HG03139 (cell line): ENCODE results near the gene KDM3A.

Source experiments
- ATAC-seq: cut with Tn5 transposase; IDR thresholded peaks from one replicate; pipeline ENCODE4 v1.9.1; 2021; ENCODE audit not compliant: unreplicated experiment

KDM3A gene

DNA sequence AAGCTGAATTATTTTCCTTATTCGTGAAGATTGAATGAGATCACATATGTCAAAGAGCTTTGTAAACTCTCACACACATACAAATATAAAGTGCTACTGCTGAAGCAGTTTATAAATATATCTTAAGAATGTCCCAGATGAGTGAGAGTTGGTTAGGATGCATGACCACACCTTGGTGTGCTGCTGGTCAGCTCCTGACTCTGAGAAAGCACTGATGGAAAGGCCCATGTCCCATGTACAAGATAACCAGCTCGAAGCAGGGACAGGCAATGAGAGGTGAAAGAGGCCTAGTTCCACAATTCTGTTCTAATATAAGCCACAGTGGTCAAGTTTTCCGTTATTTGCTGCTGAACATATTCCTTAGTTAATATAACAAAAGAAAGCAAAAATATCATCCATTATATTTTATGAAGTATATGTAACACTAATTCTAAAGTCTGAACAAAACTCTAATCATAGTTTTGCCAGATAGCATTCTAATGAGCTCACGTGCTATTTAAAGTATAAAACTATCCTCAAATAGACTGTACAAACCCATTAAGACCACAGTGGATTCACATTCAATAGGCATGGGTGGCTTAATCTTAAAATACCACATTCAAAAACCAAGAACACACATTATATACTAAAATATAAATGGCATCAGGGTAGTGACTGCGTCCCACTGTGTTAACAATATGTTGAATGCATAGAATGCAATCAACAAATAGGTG, 72.9 kb downstream of the KDM3A start:
- no peak for ATAC-seq

DNA sequence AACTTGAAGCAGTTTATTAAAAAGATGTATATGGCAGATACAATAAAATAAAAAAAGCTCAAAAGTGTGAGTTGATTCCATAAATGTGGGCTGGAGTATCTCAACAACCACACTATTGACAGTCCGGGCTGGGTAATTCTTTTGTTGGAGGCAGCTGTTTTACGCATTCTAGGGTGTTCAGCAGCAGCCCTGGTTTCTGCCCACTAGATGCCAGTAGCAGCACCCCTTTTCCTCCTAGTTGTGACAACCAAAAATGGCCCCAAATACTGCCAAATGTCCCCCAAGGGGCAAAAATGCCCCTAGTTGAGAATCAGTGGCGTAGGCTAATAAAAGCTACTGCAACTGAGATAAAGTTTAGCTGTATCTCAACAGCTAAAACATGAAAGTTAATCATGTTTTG, 77.3 kb downstream of the KDM3A start:
- ATAC-seq, result no peak

DNA sequence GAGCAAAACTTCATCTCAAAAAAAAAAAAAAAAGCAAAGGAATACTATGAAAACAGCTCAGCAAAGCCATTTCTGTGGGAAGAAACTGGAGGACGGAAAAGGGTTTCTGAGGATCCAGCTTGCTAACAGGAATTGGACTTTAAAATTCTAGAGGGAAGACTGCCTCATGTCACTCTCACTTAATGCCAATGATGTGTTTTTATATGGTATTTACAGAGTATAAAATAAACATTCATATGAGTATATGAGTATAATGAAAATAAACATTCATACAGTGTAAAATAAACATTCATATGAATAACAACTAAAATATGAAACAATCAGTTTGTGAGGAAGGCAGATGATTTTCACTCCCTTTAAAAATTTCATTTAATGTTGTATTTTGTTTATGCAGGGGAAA, 78.2 kb downstream of the KDM3A start:
- ATAC-seq, result no peak

DNA sequence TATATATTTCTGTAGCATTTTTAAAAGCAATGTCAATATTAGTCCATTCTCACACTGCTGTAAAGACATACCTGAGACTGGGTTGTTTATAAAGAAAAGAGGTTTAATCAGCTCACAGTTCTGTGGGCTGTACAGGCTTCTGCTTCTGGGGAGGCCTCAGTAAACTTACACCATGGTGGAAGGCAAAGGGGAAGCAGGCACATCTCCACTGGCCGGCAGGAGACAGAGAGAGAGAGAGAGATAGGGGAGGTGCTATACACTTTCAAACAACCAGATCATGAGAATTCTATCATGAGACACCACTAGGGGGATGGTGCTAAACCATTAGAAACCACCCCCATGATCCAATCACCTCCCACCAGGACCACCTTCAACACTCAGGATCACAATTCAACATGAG, 79.0 kb downstream of the KDM3A start:
- no peak for ATAC-seq

DNA sequence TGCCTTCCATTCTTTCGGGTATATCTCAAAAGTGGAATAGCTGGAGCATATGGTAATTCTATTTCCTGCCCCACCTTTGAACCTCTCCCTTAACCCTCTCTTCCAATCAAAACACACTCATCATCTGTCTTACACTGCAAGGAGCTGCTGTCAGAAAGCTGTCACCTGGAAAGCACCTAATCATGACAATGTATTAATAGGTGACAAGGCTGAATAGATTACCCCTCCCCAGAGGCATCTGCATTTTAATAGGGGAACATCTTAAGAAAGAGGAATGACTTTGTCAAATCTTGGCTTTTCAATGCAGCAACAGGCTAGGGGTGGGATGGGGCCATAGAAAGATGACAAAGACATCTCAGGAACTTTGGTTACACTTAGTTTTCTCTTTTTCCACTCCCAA, 80.8 kb downstream of the KDM3A start:
- no peak for ATAC-seq

DNA sequence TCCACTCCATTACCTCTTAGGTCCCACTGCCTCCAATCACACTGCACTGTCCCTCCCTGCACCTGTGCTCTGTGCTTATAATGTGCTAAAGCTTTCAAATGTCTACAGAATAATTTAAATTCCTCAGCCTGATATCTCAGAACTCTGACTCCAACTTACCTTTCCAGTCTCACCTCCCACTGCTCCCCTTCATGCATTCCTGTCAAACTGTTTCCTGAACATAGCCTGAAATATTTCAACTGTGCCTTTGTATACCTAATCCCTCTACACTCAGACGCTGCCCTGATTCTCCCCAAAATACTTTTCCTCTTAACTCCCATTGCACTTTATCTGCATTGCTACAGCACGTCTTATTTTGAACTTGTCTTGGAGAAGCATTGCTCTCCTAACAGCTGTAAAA, 81.5 kb downstream of the KDM3A start:
- no peak for ATAC-seq

DNA sequence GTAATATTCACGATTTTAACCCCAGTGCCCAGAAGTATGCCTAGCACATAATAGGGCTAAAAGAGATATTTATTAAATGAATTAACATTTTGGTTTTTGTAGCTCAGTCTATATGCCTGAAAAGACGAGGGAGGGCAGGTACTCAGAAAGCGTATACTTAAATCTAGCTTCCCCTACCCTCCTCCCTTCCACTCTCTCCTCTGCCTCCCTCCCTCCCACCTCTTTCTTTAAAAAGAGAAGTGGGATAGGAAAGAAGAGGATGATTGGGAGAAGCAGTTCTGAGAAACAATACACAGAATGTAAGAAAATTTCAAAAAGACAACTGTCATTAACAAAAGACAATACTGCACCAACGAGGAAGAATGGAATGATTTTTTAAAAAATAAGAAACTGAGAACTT, 82.3 kb downstream of the KDM3A start:
- ATAC-seq, result no peak

DNA sequence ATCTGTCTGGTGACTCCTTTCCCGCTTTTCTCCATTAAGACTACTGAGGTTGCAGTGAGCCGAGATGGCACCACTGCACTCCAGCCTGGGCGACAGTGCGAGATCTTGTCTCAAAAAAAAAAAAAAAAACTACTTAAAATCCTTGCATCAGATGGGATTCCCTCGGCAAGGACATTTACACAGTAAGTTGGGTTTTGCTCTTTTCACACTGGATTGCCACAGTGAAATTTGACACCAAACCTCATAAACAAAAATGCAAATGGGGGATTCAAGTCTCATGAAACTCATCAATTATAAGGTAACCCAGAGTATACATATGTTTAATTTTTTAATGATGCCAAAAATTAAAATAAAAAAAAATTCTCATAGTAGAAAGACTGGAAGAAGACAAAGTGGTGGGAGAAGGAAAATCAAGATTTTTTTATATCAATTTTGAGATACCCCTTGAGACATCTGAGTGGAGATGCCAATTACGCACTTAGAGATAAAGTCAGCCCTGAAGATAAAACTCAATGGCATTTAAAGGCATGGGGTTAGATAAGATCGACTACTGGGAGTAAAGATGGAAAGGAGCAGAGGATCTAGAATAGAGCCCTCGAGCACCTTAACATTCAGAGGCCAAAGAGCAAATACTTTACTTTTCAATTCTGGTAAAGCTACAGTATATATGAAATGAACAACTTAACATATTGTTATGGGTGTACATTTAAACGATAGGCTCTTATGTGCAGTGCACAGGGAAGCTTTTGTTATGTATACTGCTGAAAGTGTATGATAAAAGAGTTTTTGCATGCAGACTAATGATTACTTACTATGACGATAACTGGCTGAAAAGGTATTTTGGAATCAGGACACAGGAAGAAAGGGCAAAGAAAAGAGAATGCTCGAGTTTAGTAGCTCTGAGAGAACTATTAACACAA, 84.5 kb downstream of the KDM3A start:
- no peak for ATAC-seq

DNA sequence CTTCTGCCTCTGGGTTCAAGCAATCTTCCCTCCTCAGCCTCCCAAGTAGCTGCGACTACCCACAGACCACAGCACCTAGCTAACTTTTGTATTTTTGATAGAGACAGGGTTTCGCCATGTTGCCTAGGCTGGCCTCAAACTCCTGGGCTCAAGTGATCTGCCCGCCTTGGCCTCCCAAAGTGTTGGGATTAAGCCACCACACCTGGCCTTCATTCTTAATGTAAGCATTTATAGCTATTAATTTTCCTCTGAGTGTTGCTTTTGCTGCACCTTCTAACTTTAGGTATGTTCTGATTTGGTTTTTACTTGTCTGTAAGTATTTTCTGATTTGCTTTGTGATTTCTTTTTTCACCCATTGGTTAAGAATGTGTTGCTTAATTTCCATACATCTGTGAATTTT, 92.4 kb downstream of the KDM3A start:
- ATAC-seq, result no peak

DNA sequence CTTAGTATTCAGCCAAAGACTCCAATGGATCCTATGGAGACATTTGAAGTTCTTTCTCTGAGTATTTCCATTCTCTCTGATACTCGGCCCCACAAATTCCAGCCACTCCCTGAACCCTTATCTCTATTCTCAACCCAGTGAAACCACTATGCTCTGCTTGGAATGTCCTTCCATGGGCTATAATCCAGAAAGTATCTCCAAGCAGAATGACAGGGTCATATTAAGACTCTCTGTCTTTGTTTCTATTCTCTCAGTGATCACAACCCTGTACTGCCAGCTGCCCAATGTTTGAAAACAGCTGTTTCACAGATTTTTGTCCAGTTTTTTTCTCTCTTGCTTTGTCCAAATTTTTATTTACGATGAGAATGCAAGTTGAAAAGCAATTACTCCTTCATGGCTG, 100.2 kb downstream of the KDM3A start:
- no peak for ATAC-seq
